ENCODE results near the gene CHIC1.

- TF ChIP-seq ZNF449 (tag by site-specific recombination; IDR thresholded peaks at IDR 0.05): no peak
- TF ChIP-seq, protein P1, sequence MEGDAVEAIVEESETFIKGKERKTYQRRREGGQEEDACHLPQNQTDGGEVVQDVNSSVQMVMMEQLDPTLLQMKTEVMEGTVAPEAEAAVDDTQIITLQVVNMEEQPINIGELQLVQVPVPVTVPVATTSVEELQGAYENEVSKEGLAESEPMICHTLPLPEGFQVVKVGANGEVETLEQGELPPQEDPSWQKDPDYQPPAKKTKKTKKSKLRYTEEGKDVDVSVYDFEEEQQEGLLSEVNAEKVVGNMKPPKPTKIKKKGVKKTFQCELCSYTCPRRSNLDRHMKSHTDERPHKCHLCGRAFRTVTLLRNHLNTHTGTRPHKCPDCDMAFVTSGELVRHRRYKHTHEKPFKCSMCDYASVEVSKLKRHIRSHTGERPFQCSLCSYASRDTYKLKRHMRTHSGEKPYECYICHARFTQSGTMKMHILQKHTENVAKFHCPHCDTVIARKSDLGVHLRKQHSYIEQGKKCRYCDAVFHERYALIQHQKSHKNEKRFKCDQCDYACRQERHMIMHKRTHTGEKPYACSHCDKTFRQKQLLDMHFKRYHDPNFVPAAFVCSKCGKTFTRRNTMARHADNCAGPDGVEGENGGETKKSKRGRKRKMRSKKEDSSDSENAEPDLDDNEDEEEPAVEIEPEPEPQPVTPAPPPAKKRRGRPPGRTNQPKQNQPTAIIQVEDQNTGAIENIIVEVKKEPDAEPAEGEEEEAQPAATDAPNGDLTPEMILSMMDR (tag by site-specific recombination; IDR thresholded peaks at IDR 0.05): no peak
- no peak for TF ChIP-seq ZNF211 (tag by site-specific recombination; IDR thresholded peaks at IDR 0.05; ENCODE audit: low read depth)
- TF ChIP-seq ZNF169 (tag by site-specific recombination; IDR thresholded peaks at IDR 0.05): no peak
- no peak for TF ChIP-seq ZIC2 (tag by site-specific recombination; IDR thresholded peaks at IDR 0.05)
- TF ChIP-seq ZNF138 (tag by site-specific recombination; IDR thresholded peaks at IDR 0.05; ENCODE audit: borderline replicate concordance): no peak
- TF ChIP-seq ZNF518A (tag by site-specific recombination; conservative IDR thresholded peaks at IDR 0.05; ENCODE audit: low read depth): no peak
- TF ChIP-seq SP2 (tag by site-specific recombination; IDR thresholded peaks at IDR 0.05): no peak
- no peak for TF ChIP-seq SP7 (tag by site-specific recombination; IDR thresholded peaks at IDR 0.05)
- no peak for TF ChIP-seq ZNF121 (tag by site-specific recombination; IDR thresholded peaks at IDR 0.05)
- no peak for TF ChIP-seq ZNF214 (tag by site-specific recombination; IDR thresholded peaks at IDR 0.05; ENCODE audit: borderline replicate concordance)
These were observed 165.6 kb downstream of the CHIC1 start for GRCh38 chrX:73728602-73729001.

Data from HEK293 (cell line).